Smooth muscle cell (in vitro differentiated cells): ENCODE data around the gene GNAI3. TPM values are rescaled to one million over a fixed set of nuclear protein-coding genes. Genes with fewer than 3 reads are reported as not detected.

Experiments
- DNase-seq: peaks from one replicate; lab custom pipeline; 2025; ENCODE audit not compliant: unreplicated experiment; lab: John Stamatoyannopoulos, UW
- H2AFZ ChIP-seq: fragments of 200-600 bp; sonication (generic); 2 replicates; pipeline ENCODE4 v1.6.0; 2016; ENCODE audit warnings: antibody characterized with exemption, low read depth, mild to moderate bottlenecking
- H3F3A ChIP-seq: fragments of 200-600 bp; sonication (generic); 2 replicates; pipeline ENCODE4 v1.6.0; 2017; ENCODE audit warnings: antibody characterized with exemption, low read depth
- H3K27ac ChIP-seq: fragments of 200-600 bp; sonication (generic); 2 replicates; pipeline ENCODE4 v1.5.1; 2016; ENCODE audit warnings: low read depth, mild to moderate bottlenecking
- H3K27me3 ChIP-seq: fragments of 200-600 bp; sonication (generic); 2 replicates; pipeline ENCODE4 v1.6.1; 2016; ENCODE audit warnings: low read depth, mild to moderate bottlenecking
- H3K36me3 ChIP-seq: fragments of 200-600 bp; sonication (generic); 2 replicates; pipeline ENCODE4 v1.5.1; 2016; ENCODE audit warnings: low read depth
- H3K4me1 ChIP-seq: fragments of 200-600 bp; sonication (generic); 2 replicates; pipeline ENCODE4 v1.5.1; 2016; ENCODE audit warnings: low read depth
- H3K4me2 ChIP-seq: fragments of 200-600 bp; sonication (generic); 2 replicates; pipeline ENCODE4 v1.6.0; 2016; ENCODE audit warnings: mild to moderate bottlenecking
- H3K4me3 ChIP-seq: fragments of 200-600 bp; sonication (generic); 2 replicates; pipeline ENCODE4 v1.5.1; 2016; ENCODE audit warnings: mild to moderate bottlenecking
- H3K79me2 ChIP-seq: fragments of 200-600 bp; sonication (generic); 2 replicates; pipeline ENCODE4 v1.6.0; 2016; ENCODE audit warnings: low read depth, mild to moderate bottlenecking
- H3K9ac ChIP-seq: fragments of 200-600 bp; sonication (generic); 2 replicates; pipeline ENCODE4 v1.6.0; 2016; ENCODE audit warnings: low read depth
- H3K9me3 ChIP-seq: fragments of 200-600 bp; sonication (generic); replicated peaks from 2 replicates; pipeline ENCODE4 v1.5.1; 2016; ENCODE audit warnings: low read depth
- H4K20me1 ChIP-seq: fragments of 200-600 bp; sonication (generic); 2 replicates; pipeline ENCODE4 v1.6.0; 2016; ENCODE audit warnings: low read depth
- WGBS: methylation state at CpG from one replicate; pipeline ENCODE4 v1.1.7; 2016; ENCODE audit warnings: low lambda C conversion rate; 5-methylcytosine and 5-hydroxymethylcytosine counted together
- polyA plus RNA-seq: library from polyadenylated mRNA; unstranded; fragments of >200 nt; fragmentation: Nextera tagmentation; extraction: Ambion mirVana; gene quantifications from 2 replicates; pipeline ENCODE4 v1.2.1, GENCODE V29; 2016
- total RNA-seq: library from RNA; depleted of rRNA; stranded (reverse); fragments of >200 nt; gene quantifications from 2 replicates; pipeline ENCODE4 v1.2.3, GENCODE V29; 2014
- TF ChIP-seq, protein P1 (sequence below): fragments of 200-600 bp; sonication (generic); IDR thresholded peaks from 2 replicates; pipeline ENCODE4 v1.5.1; 2017; ENCODE audit warnings: borderline replicate concordance, mild to moderate bottlenecking, antibody characterized with exemption; ENCODE audit not compliant: insufficient read depth, poor library complexity, severe bottlenecking

The GNAI3 gene
- total and polyA plus RNA-seq, 2 experiments from 2014 or later: 11.4 to 15.4 TPM

DNA sequence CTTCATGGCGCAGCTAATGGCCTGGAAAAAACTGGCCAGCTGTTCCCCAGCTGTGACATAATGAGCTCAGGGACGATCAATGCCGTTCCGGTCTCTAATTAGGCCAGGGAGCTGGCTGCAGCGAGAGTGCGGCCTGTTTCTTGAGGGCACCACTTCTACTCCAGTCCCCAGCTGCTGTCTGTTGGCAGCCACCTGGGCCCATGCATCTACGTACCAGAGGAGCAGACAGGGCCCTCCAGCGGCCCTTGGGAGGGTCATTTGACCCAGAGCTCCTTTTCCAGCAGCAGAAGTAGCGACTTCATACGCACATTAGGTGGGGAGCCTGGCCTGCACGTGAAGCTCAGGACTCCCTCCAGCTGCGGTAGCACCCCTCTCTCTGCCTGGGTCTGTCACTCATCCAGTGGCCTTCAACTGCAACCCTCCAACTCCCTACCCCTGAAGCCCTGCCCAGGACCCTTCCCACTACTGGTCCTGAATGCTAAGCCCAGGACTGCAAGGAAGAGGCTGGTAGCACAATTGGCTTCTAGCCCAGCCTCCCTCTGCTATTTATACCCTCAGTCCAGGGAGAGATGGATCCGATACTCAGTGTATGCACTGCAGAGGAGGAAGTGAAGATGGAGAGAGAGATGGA lies 17.8 kb upstream of the GNAI3 start:
- Histone ChIP-seq H3K4me2 (no peak overlapping the region), H3K27me3 (peaks cover 7% of the 10 kb centered on the region), H3K9me3 (no peaks in the 10 kb centered on the region), H3K27ac (no peak overlapping the region), H4K20me1 (no peaks in the 10 kb centered on the region), H3K36me3 (no peaks in the 10 kb centered on the region), H2AFZ (no peak overlapping the region), H3K79me2 (no peaks in the 10 kb centered on the region), H3K9ac (no peak overlapping the region), H3K4me1 (no peaks in the 10 kb centered on the region), H3F3A (no peaks in the 10 kb centered on the region), H3K4me3 (no peak overlapping the region)
- WGBS: 84% methylated on average over 13 of the region's 13 CpGs
- no peak for DNase-seq
- TF ChIP-seq, protein P1, sequence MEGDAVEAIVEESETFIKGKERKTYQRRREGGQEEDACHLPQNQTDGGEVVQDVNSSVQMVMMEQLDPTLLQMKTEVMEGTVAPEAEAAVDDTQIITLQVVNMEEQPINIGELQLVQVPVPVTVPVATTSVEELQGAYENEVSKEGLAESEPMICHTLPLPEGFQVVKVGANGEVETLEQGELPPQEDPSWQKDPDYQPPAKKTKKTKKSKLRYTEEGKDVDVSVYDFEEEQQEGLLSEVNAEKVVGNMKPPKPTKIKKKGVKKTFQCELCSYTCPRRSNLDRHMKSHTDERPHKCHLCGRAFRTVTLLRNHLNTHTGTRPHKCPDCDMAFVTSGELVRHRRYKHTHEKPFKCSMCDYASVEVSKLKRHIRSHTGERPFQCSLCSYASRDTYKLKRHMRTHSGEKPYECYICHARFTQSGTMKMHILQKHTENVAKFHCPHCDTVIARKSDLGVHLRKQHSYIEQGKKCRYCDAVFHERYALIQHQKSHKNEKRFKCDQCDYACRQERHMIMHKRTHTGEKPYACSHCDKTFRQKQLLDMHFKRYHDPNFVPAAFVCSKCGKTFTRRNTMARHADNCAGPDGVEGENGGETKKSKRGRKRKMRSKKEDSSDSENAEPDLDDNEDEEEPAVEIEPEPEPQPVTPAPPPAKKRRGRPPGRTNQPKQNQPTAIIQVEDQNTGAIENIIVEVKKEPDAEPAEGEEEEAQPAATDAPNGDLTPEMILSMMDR: no peak

DNA sequence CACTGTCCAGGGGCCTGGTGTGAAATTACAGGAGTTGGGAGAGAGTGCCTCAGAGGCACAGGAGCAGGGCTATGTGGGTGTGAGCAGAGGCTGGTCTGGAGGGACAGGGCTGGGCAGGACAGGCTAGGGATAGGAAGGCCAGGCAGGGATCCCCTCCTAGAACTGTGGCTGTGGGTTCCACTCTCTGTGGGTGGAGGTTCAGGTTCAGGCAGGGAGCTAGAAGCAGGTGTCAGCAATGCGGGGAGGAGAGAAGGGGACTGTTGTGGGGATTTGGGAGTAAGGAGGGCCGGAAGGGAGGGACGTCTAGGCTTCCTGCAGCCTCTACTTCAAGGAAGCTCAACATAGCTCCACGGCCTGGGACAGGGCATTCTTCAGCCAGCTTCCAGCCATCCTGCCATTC lies 17.0 kb upstream of the GNAI3 start:
- no peak overlapping the region for H3K4me2 ChIP-seq
- H3K9me3 ChIP-seq: no peaks in the 10 kb centered on the region
- no peaks in the 10 kb centered on the region for H3F3A ChIP-seq
- no peak overlapping the region for H3K9ac ChIP-seq
- no peaks in the 10 kb centered on the region for H4K20me1 ChIP-seq
- no peaks in the 10 kb centered on the region for H3K36me3 ChIP-seq
- TF ChIP-seq, protein P1: no peak
- H3K27me3 ChIP-seq: peaks cover 7% of the 10 kb centered on the region
- H3K27ac ChIP-seq: no peak overlapping the region
- H3K4me1 ChIP-seq: no peaks in the 10 kb centered on the region
- DNase-seq: no peak
- no peak overlapping the region for H2AFZ ChIP-seq
- H3K4me3 ChIP-seq: no peak overlapping the region
- 88% methylated on average over 4 of the region's 4 CpGs for WGBS
- H3K79me2 ChIP-seq: no peaks in the 10 kb centered on the region

DNA sequence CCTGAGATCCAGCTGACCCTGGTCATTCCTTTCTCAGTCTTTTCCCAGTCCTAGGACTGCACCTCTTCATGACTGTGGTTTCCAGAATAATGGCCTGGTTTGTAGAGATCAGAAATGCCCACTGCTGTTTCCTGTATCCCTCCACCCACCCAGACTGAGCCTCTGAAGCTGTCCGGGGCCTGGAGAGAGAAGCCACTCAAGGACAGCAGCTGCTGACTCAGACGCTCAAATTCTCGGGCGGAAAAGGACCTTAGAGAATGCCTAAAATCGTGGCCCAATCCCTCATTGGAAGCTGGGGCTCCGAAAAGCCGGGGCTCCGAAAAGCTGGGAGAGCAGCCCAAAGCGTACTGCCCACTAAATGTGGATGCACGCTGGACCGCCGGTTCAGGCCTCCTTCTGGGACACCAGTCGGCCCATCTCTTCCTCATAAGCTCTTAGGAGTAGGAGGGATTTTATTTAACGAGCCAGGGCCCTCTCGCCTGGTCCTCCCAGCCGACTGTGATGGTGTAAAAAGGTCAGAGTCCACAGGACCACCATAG lies 16.5 kb upstream of the GNAI3 start:
- H3F3A ChIP-seq: no peaks in the 10 kb centered on the region
- no peak overlapping the region for H3K9ac ChIP-seq
- H3K27ac ChIP-seq: no peak overlapping the region
- no peaks in the 10 kb centered on the region for H4K20me1 ChIP-seq
- H3K4me2 ChIP-seq: peak overlapping the region; percentile 49
- TF ChIP-seq, protein P1: no peak
- no peaks in the 10 kb centered on the region for H3K79me2 ChIP-seq
- no peak for DNase-seq
- H3K36me3 ChIP-seq: no peaks in the 10 kb centered on the region
- peaks cover 5% of the 10 kb centered on the region for H3K27me3 ChIP-seq
- 53% methylated on average over 16 of the region's 16 CpGs for WGBS
- no peaks in the 10 kb centered on the region for H3K4me1 ChIP-seq
- H3K9me3 ChIP-seq: no peaks in the 10 kb centered on the region
- H2AFZ ChIP-seq: no peak overlapping the region
- H3K4me3 ChIP-seq: no peak overlapping the region
